HL-60 (cell line): Measurements from ENCODE around the gene DDX18.

Source experiments
- TF ChIP-seq, protein P1 (sequence below): IDR thresholded peaks from one replicate; pipeline ENCODE4 v1.5.1; 2011; ENCODE audit warnings: low read length, control low read depth, inconsistent platforms; ENCODE audit not compliant: insufficient read depth
- TF ChIP-seq, protein P2 (sequence below): IDR thresholded peaks from 2 replicates; pipeline ENCODE4 v1.6.1; 2012; ENCODE audit warnings: low read depth; ENCODE audit not compliant: insufficient replicate concordance

DNA sequence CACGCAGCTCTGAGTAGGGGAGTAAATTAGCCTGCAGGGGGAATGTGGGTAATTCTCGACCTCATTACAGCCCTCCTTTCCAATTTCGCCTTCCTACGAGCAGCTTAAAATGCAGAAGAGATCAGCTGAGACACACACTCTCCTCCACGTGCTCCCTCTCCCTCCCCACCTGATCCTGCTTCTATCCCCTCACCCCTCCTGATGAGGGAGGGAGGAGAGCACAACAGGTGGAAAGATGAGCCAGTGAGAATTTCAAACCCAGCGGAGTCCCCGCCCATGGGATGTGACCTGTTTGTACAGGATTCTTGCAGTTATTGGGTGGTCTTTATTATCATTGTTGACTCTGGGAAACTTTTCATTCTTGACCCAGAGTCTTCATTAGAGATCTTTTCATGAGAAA, 35.5 kb downstream of the DDX18 start:
- TF ChIP-seq, protein P1, sequence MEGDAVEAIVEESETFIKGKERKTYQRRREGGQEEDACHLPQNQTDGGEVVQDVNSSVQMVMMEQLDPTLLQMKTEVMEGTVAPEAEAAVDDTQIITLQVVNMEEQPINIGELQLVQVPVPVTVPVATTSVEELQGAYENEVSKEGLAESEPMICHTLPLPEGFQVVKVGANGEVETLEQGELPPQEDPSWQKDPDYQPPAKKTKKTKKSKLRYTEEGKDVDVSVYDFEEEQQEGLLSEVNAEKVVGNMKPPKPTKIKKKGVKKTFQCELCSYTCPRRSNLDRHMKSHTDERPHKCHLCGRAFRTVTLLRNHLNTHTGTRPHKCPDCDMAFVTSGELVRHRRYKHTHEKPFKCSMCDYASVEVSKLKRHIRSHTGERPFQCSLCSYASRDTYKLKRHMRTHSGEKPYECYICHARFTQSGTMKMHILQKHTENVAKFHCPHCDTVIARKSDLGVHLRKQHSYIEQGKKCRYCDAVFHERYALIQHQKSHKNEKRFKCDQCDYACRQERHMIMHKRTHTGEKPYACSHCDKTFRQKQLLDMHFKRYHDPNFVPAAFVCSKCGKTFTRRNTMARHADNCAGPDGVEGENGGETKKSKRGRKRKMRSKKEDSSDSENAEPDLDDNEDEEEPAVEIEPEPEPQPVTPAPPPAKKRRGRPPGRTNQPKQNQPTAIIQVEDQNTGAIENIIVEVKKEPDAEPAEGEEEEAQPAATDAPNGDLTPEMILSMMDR: no peak
- TF ChIP-seq, protein P2, sequence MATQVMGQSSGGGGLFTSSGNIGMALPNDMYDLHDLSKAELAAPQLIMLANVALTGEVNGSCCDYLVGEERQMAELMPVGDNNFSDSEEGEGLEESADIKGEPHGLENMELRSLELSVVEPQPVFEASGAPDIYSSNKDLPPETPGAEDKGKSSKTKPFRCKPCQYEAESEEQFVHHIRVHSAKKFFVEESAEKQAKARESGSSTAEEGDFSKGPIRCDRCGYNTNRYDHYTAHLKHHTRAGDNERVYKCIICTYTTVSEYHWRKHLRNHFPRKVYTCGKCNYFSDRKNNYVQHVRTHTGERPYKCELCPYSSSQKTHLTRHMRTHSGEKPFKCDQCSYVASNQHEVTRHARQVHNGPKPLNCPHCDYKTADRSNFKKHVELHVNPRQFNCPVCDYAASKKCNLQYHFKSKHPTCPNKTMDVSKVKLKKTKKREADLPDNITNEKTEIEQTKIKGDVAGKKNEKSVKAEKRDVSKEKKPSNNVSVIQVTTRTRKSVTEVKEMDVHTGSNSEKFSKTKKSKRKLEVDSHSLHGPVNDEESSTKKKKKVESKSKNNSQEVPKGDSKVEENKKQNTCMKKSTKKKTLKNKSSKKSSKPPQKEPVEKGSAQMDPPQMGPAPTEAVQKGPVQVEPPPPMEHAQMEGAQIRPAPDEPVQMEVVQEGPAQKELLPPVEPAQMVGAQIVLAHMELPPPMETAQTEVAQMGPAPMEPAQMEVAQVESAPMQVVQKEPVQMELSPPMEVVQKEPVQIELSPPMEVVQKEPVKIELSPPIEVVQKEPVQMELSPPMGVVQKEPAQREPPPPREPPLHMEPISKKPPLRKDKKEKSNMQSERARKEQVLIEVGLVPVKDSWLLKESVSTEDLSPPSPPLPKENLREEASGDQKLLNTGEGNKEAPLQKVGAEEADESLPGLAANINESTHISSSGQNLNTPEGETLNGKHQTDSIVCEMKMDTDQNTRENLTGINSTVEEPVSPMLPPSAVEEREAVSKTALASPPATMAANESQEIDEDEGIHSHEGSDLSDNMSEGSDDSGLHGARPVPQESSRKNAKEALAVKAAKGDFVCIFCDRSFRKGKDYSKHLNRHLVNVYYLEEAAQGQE: no peak
